Activated CD8-positive, alpha-beta memory T cell treated with anti-CD3 and anti-CD28 coated beads, Interleukin-2, amount 50 U/mL, for 48 hours (primary cell): Measurements from ENCODE around the gene VANGL1.

Source experiments
- DNase-seq: peaks from one replicate; pipeline ENCODE4 v3.0.0-alpha.2; 2020

Gene VANGL1

GRCh38 chr1:115669886-115670285 is 28.1 kb downstream of the VANGL1 start:
- no peak for DNase-seq

- DNase-seq = no peak
These were observed 28.9 kb downstream of the VANGL1 start for GRCh38 chr1:115670476-115671175.

- no peak for DNase-seq
These were observed 29.6 kb downstream of the VANGL1 start for GRCh38 chr1:115671176-115671934.

- no peak for DNase-seq
These were observed 30.6 kb downstream of the VANGL1 start for GRCh38 chr1:115672224-115673009.

GRCh38 chr1:115676498-115677181 is 34.9 kb downstream of the VANGL1 start:
- no peak for DNase-seq

GRCh38 chr1:115677182-115677555 is 35.4 kb downstream of the VANGL1 start:
- DNase-seq = no peak

GRCh38 chr1:115677565-115677964 is 35.8 kb downstream of the VANGL1 start:
- no peak for DNase-seq

GRCh38 chr1:115678141-115678540 is 36.4 kb downstream of the VANGL1 start:
- DNase-seq = no peak

GRCh38 chr1:115679141-115679611 is 37.4 kb downstream of the VANGL1 start:
- DNase-seq = no peak

- no peak for DNase-seq
These were observed 39.0 kb downstream of the VANGL1 start for GRCh38 chr1:115680730-115681111.

- no peak for DNase-seq
These were observed 41.0 kb downstream of the VANGL1 start for GRCh38 chr1:115682792-115683191.

- DNase-seq = no peak
These were observed 43.4 kb downstream of the VANGL1 start for GRCh38 chr1:115685029-115685705.

- no peak for DNase-seq
These were observed 46.0 kb downstream of the VANGL1 start for GRCh38 chr1:115687744-115688143.

- DNase-seq = no peak
These were observed 49.2 kb downstream of the VANGL1 start for GRCh38 chr1:115690972-115691371.

GRCh38 chr1:115692224-115692623 is 50.5 kb downstream of the VANGL1 start:
- DNase-seq = no peak

GRCh38 chr1:115694805-115695204 is 53.0 kb downstream of the VANGL1 start:
- no peak for DNase-seq

GRCh38 chr1:115697619-115698018 is 55.8 kb downstream of the VANGL1 start:
- DNase-seq = no peak

- DNase-seq = no peak
These were observed 59.3 kb downstream of the VANGL1 start for GRCh38 chr1:115701090-115701489.

- no peak for DNase-seq
These were observed 61.2 kb downstream of the VANGL1 start for GRCh38 chr1:115702959-115703358.

GRCh38 chr1:115705085-115705951 is 63.5 kb downstream of the VANGL1 start:
- DNase-seq = no peak

GRCh38 chr1:115705963-115706362 is 64.2 kb downstream of the VANGL1 start:
- DNase-seq = no peak
